Activated CD4-positive, alpha-beta T cell treated with anti-CD3 and anti-CD28 coated beads for 1 hour (primary cell): ENCODE measurements around the gene TMEM175.

ENCODE experiments used
- DNase-seq: peaks from one replicate; pipeline ENCODE4 v3.0.0-alpha.2; 2020

TMEM175 gene

GRCh38 chr4:931960-932712 is at the start of gene TMEM175, which contains the start of gene GAK:
TSS of gene TMEM175 (plus strand) at chr4:932460. CDS start at chr4:947740, 15,280 bp downstream.
TSS of gene GAK (minus strand) at chr4:932316. CDS start at chr4:932187, 129 bp downstream.
- peak; percentile 97 for DNase-seq

- no peak for DNase-seq
Measured at GRCh38 chr4:882646-883045, 49.6 kb upstream of the TMEM175 start.

GRCh38 chr4:883377-884095 is 48.7 kb upstream of the TMEM175 start:
- DNase-seq: no peak

- DNase-seq: no peak
Measured at GRCh38 chr4:884259-884658, 48.0 kb upstream of the TMEM175 start.

GRCh38 chr4:884896-885295 is 47.4 kb upstream of the TMEM175 start:
- DNase-seq: no peak

- DNase-seq: no peak
Measured at GRCh38 chr4:885353-885752, 46.9 kb upstream of the TMEM175 start.

GRCh38 chr4:886244-886643 is 46.0 kb upstream of the TMEM175 start:
- DNase-seq: no peak

- DNase-seq: no peak
Measured at GRCh38 chr4:887034-887763, 45.1 kb upstream of the TMEM175 start.

GRCh38 chr4:888029-888428 is 44.2 kb upstream of the TMEM175 start:
- no peak for DNase-seq

GRCh38 chr4:889516-889915 is 42.7 kb upstream of the TMEM175 start:
- no peak for DNase-seq

GRCh38 chr4:890036-890695 is 42.1 kb upstream of the TMEM175 start:
- no peak for DNase-seq

GRCh38 chr4:891747-892146 is 40.5 kb upstream of the TMEM175 start:
- DNase-seq: no peak

- no peak for DNase-seq
Measured at GRCh38 chr4:892780-893179, 39.5 kb upstream of the TMEM175 start.

- no peak for DNase-seq
Measured at GRCh38 chr4:893276-893994, 38.8 kb upstream of the TMEM175 start.

- no peak for DNase-seq
Measured at GRCh38 chr4:893995-894705, 38.1 kb upstream of the TMEM175 start.

GRCh38 chr4:895596-895995 is 36.7 kb upstream of the TMEM175 start:
- DNase-seq: no peak

GRCh38 chr4:896216-896615 is 36.0 kb upstream of the TMEM175 start:
- no peak for DNase-seq

- DNase-seq: no peak
Measured at GRCh38 chr4:896630-897029, 35.6 kb upstream of the TMEM175 start.

GRCh38 chr4:898123-898522 is 34.1 kb upstream of the TMEM175 start:
- DNase-seq: no peak

- no peak for DNase-seq
Measured at GRCh38 chr4:898869-899555, 33.2 kb upstream of the TMEM175 start.

- no peak for DNase-seq
Measured at GRCh38 chr4:899556-899906, 32.7 kb upstream of the TMEM175 start.
